Upper lobe of right lung (tissue), 1 donor: ENCODE data around the gene ANKRD6. TPM values are rescaled to one million over a fixed set of nuclear protein-coding genes. Genes with fewer than 3 reads are reported as not detected.
A peak's percentile ranks its signal among the peaks of the same experiment; 100 is the strongest.

ENCODE experiments used
- ATAC-seq: fragments of 200-7000 bp; cut with Tn5 transposase; one replicate; pipeline ENCODE4 v1.9.1; 2020; ENCODE audit warnings: mild to moderate bottlenecking, moderate library complexity
- DNase-seq: peaks from one replicate; pipeline ENCODE4 v3.0.0-alpha.2; 2020
- H3K27ac ChIP-seq: fragments of 200-600 bp; one replicate; pipeline ENCODE4 v1.8.0; 2022
- H3K27me3 ChIP-seq: fragments of 200-600 bp; one replicate; pipeline ENCODE4 v1.8.0; 2022; ENCODE audit warnings: mild to moderate bottlenecking
- H3K36me3 ChIP-seq: fragments of 200-600 bp; one replicate; pipeline ENCODE4 v1.8.0; 2022
- H3K4me1 ChIP-seq: fragments of 200-600 bp; one replicate; pipeline ENCODE4 v1.8.0; 2022
- H3K4me3 ChIP-seq: fragments of 200-600 bp; one replicate; pipeline ENCODE4 v1.8.0; 2022; ENCODE audit warnings: mild to moderate bottlenecking
- H3K9me3 ChIP-seq: fragments of 200-600 bp; one replicate; pipeline ENCODE4 v1.8.0; 2022
- intact Hi-C: fragments of 100-400 bp; cut with DNase I; formaldehyde crosslinking; loops from one replicate; pipeline ENCODE4 v1.11.0; 2022
- total RNA-seq: library from RNA; stranded (reverse); fragmentation: NEBNext Ultra II Directional; extraction: Animal tissue kit (Norgen Biotek cat#: 25700); gene quantifications from one replicate; pipeline ENCODE4 v1.2.1, GENCODE V29; 2021
- TF ChIP-seq, protein P1 (sequence below): fragments of 200-600 bp; IDR thresholded peaks from one replicate; pipeline ENCODE4 v1.8.0; 2022; ENCODE audit warnings: antibody characterized with exemption
- donor health status: DM: no; HTN: yes; CAD: no; lungs with severe emphysema.

The ANKRD6 gene
- total RNA-seq, 1 donor from 2014 or later: 20.2 TPM

DNA sequence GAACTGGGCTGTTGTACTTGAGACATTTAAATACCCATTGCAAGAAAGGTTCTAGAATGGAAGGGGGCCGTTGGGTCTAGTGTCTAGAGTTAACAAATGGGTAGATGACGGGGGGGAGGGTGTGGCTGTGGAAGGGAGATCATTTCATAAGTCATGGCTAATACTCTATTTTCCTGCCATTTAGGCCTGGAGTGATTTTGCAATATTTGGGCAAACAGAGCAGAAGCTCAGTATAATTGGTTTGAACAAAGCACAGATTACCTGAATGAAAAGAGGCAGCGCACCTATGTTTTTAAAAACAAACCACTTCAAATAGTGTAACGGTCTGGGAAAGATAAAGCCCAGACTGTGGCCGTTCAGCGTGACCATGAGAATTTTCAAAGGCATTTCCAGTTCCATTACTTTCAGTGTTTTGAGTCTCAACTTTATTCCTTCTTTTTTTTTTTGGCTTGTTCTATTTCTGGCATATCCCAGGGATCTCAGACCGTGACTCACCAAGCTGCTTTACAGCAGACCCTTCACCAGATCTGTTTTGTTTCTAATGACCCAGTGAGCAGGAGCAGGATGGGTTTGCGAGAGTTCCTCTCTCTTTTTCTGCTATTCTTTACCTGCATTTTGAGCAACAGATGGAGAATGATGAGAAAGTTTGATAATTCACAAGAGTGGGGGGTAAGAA, 131.9 kb downstream of the ANKRD6 start:
- no peak overlapping the region for H3K27ac ChIP-seq
- intact Hi-C loops: no loop called here
- DNase-seq: no peak

GRCh38 chr6:89566008-89566800, 133.3 kb downstream of the ANKRD6 start:
- Histone ChIP-seq H3K27me3 (no peaks in the 10 kb centered on the region), H3K9me3 (no peaks in the 10 kb centered on the region), H3K27ac (no peak overlapping the region), H3K36me3 (no peaks in the 10 kb centered on the region), H3K4me3 (no peak overlapping the region), H3K4me1 (peaks cover 6% of the 10 kb centered on the region)
- DNase-seq: no peak
- no peak for ATAC-seq
- intact Hi-C loops: no loop called here
- TF ChIP-seq, protein P1, sequence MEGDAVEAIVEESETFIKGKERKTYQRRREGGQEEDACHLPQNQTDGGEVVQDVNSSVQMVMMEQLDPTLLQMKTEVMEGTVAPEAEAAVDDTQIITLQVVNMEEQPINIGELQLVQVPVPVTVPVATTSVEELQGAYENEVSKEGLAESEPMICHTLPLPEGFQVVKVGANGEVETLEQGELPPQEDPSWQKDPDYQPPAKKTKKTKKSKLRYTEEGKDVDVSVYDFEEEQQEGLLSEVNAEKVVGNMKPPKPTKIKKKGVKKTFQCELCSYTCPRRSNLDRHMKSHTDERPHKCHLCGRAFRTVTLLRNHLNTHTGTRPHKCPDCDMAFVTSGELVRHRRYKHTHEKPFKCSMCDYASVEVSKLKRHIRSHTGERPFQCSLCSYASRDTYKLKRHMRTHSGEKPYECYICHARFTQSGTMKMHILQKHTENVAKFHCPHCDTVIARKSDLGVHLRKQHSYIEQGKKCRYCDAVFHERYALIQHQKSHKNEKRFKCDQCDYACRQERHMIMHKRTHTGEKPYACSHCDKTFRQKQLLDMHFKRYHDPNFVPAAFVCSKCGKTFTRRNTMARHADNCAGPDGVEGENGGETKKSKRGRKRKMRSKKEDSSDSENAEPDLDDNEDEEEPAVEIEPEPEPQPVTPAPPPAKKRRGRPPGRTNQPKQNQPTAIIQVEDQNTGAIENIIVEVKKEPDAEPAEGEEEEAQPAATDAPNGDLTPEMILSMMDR: no peak

More for the DNA sequence above, 131.9 kb downstream of the ANKRD6 start:
- ATAC-seq: peak; percentile 29
- no peaks in the 10 kb centered on the region for H3K36me3 ChIP-seq
- H3K9me3 ChIP-seq: no peaks in the 10 kb centered on the region
- H3K4me3 ChIP-seq: no peak overlapping the region
- H3K27me3 ChIP-seq: no peaks in the 10 kb centered on the region
- TF ChIP-seq, protein P1: no peak
- H3K4me1 ChIP-seq: peaks cover 6% of the 10 kb centered on the region

GRCh38 chr6:89566930-89567629, 134.1 kb downstream of the ANKRD6 start:
- peak; percentile 7 for ATAC-seq
- TF ChIP-seq, protein P1: no peak

GRCh38 chr6:89567630-89568390, 134.9 kb downstream of the ANKRD6 start:
- no peaks in the 10 kb centered on the region for H3K4me1 ChIP-seq
- TF ChIP-seq, protein P1: no peak
- H3K9me3 ChIP-seq: no peaks in the 10 kb centered on the region
- DNase-seq (no peak), ATAC-seq (peak; percentile 68)
- no peak overlapping the region for H3K27ac ChIP-seq
- no peaks in the 10 kb centered on the region for H3K36me3 ChIP-seq
- no peaks in the 10 kb centered on the region for H3K27me3 ChIP-seq
- intact Hi-C loops: no loop called here
- no peak overlapping the region for H3K4me3 ChIP-seq

More at GRCh38 chr6:89566930-89567629, 134.1 kb downstream of the ANKRD6 start:
- no peaks in the 10 kb centered on the region for H3K9me3 ChIP-seq
- no peak for DNase-seq
- no peaks in the 10 kb centered on the region for H3K36me3 ChIP-seq
- no peak overlapping the region for H3K27ac ChIP-seq
- intact Hi-C loops: no loop called here
- no peaks in the 10 kb centered on the region for H3K4me1 ChIP-seq
- H3K27me3 ChIP-seq: no peaks in the 10 kb centered on the region
- no peak overlapping the region for H3K4me3 ChIP-seq

- DNase-seq: no peak
- ATAC-seq: no peak
- H3K27ac ChIP-seq: no peak overlapping the region
Observed at GRCh38 chr6:89574910-89575561, 142.1 kb downstream of the ANKRD6 start.

More at GRCh38 chr6:89574910-89575561, 142.1 kb downstream of the ANKRD6 start:
- Histone ChIP-seq H3K27me3 (no peaks in the 10 kb centered on the region), H3K9me3 (no peaks in the 10 kb centered on the region), H3K4me3 (no peak overlapping the region), H3K4me1 (no peaks in the 10 kb centered on the region), H3K36me3 (no peaks in the 10 kb centered on the region)
- intact Hi-C loops: no loop called here
- TF ChIP-seq, protein P1: no peak
